PC-9 (cell line): Measurements from ENCODE around the gene CTNNA1. TPM values are rescaled to one million over a fixed set of nuclear protein-coding genes. Genes with fewer than 3 reads are reported as not detected.

ENCODE experiments used
- BruUV-seq: library from RNA; stranded (reverse); fragments of 400-500 nt; replicated peaks from 2 replicates; lab custom pipeline; 2021; lab: Mats Ljungman, UMichigan
- CTCF ChIA-PET: fragments of 300-600 bp; sonication (Branson Sonifier 250); formaldehyde crosslinking; loops from one replicate; lab custom pipeline; 2022; ENCODE audit warnings: antibody characterized with exemption; lab: Charles Lee
- POLR2A ChIA-PET: fragments of 300-600 bp; sonication (Branson Sonifier 250); formaldehyde crosslinking; loops from one replicate; lab custom pipeline; 2022; ENCODE audit warnings: antibody characterized with exemption; ENCODE audit not compliant: unreplicated experiment; lab: Charles Lee
- DNase-seq, 2 experiments: peaks; one replicate each; pipeline versions ENCODE4 v3.0.0 to v3.0.0-alpha.2; 2015 to 2022; ENCODE audit warnings: mixed read lengths in 1 of 2
- H2AFZ ChIP-seq: fragments of 200-600 bp; sonication (generic); 2 replicates; pipeline ENCODE4 v1.8.1; 2017; ENCODE audit warnings: antibody characterized with exemption
- H3F3A ChIP-seq: fragments of 200-600 bp; sonication (generic); 2 replicates; pipeline ENCODE4 v1.8.1; 2017; ENCODE audit warnings: antibody characterized with exemption, mild to moderate bottlenecking, low read depth; ENCODE audit not compliant: insufficient read depth
- H3K27ac ChIP-seq: fragments of 200-600 bp; sonication (generic); 2 replicates; pipeline ENCODE4 v1.6.1; 2016; ENCODE audit warnings: mixed run types
- H3K27me3 ChIP-seq: fragments of 200-600 bp; sonication (generic); 2 replicates; pipeline ENCODE4 v1.6.1; 2016; ENCODE audit warnings: low read depth, mixed run types; ENCODE audit not compliant: insufficient read depth
- H3K36me3 ChIP-seq: fragments of 200-600 bp; sonication (generic); 2 replicates; pipeline ENCODE4 v1.6.1; 2016; ENCODE audit warnings: low read depth, mixed run types
- H3K4me1 ChIP-seq: fragments of 200-600 bp; sonication (generic); replicated peaks from 2 replicates; pipeline ENCODE4 v1.6.1; 2016; ENCODE audit warnings: mixed run types; ENCODE audit not compliant: insufficient read depth
- H3K4me2 ChIP-seq: fragments of 200-600 bp; sonication (generic); 2 replicates; pipeline ENCODE4 v1.6.1; 2017; ENCODE audit warnings: mixed run types
- H3K4me3 ChIP-seq: fragments of 200-600 bp; sonication (generic); 2 replicates; pipeline ENCODE4 v1.6.1; 2016; ENCODE audit warnings: mixed run types
- H3K79me2 ChIP-seq: fragments of 200-600 bp; sonication (generic); 2 replicates; pipeline ENCODE4 v1.6.1; 2017; ENCODE audit warnings: low read depth, mixed run types
- H3K9me2 ChIP-seq: fragments of 200-600 bp; sonication (generic); 2 replicates; pipeline ENCODE4 v1.8.1; 2017; ENCODE audit warnings: mild to moderate bottlenecking; ENCODE audit not compliant: insufficient read depth
- H3K9me3 ChIP-seq: fragments of 200-600 bp; sonication (generic); 2 replicates; pipeline ENCODE4 v1.8.1; 2016; ENCODE audit warnings: low read depth; ENCODE audit not compliant: insufficient read depth
- H4K20me1 ChIP-seq: fragments of 200-600 bp; sonication (generic); 2 replicates; pipeline ENCODE4 v1.8.1; 2017; ENCODE audit not compliant: insufficient read depth
- EZH2 ChIP-seq: fragments of 200-600 bp; sonication (generic); IDR thresholded peaks from 2 replicates; pipeline ENCODE4 v1.8.0; 2017; ENCODE audit warnings: antibody characterized with exemption, low read depth
- intact Hi-C: fragments of 100-400 bp; cut with micrococcal nuclease; formaldehyde crosslinking; loops from one replicate; pipeline ENCODE4 v1.10.0; 2022; ENCODE audit not compliant: unreplicated experiment
- total RNA-seq: library from RNA; stranded (reverse); gene quantifications from 2 replicates; pipeline ENCODE4 v1.2.3, GENCODE V29; 2021
- TF ChIP-seq, protein P1 (sequence below): fragments of 200-600 bp; sonication (generic); conservative IDR thresholded peaks from 2 replicates; pipeline ENCODE4 v1.6.1; 2017; ENCODE audit warnings: mixed run types, antibody characterized with exemption, mild to moderate bottlenecking, moderate library complexity

Gene CTNNA1
- total RNA-seq, 1 experiment from 2014 or later, result 91.7 TPM

DNA sequence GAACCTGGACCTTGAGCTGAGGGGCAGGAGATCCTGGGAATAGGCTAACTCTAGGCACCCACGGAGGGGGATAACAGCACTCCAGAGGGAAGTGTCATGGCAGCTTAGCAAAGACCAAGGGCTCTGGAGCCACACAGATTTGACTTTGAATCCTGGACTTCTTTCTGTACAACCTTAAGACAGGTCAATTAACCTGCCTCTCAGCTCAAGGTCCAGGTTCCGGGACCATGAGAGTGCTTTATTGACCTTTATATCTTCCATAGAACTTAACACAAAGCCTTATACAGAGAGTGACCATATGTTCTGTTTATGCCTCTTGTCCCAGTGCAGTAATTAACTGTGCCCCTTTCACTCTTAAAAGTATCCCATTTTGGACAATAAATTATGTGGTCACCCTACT, 212.4 kb downstream of the CTNNA1 start:
- Histone ChIP-seq H3F3A (no peaks in the 10 kb centered on the region), H3K9me2 (no peaks in the 10 kb centered on the region), H3K9me3 (no peaks in the 10 kb centered on the region), H3K27me3 (no peaks in the 10 kb centered on the region), H3K4me2 (no peak overlapping the region), H3K36me3 (no peaks in the 10 kb centered on the region), H3K4me3 (no peak overlapping the region), H3K27ac (no peak overlapping the region), H4K20me1 (no peaks in the 10 kb centered on the region), H2AFZ (no peak overlapping the region), H3K79me2 (no peaks in the 10 kb centered on the region), H3K4me1 (peaks cover 4% of the 10 kb centered on the region; the same call in 1 of the 2 replicates)
- ChIA-PET POLR2A (no interaction called here), CTCF (interaction anchor here (0.6 kb wide), 1 partner anchor 233 kb away, joined by 5 read pairs; no protein-coding TSS in a partner anchor)
- no TSS peak for BruUV-seq
- TF ChIP-seq, protein P1, sequence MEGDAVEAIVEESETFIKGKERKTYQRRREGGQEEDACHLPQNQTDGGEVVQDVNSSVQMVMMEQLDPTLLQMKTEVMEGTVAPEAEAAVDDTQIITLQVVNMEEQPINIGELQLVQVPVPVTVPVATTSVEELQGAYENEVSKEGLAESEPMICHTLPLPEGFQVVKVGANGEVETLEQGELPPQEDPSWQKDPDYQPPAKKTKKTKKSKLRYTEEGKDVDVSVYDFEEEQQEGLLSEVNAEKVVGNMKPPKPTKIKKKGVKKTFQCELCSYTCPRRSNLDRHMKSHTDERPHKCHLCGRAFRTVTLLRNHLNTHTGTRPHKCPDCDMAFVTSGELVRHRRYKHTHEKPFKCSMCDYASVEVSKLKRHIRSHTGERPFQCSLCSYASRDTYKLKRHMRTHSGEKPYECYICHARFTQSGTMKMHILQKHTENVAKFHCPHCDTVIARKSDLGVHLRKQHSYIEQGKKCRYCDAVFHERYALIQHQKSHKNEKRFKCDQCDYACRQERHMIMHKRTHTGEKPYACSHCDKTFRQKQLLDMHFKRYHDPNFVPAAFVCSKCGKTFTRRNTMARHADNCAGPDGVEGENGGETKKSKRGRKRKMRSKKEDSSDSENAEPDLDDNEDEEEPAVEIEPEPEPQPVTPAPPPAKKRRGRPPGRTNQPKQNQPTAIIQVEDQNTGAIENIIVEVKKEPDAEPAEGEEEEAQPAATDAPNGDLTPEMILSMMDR, result no peak
- TF ChIP-seq EZH2, result no peak
- intact Hi-C loops, result no loop called here
- no peak for DNase-seq

DNA sequence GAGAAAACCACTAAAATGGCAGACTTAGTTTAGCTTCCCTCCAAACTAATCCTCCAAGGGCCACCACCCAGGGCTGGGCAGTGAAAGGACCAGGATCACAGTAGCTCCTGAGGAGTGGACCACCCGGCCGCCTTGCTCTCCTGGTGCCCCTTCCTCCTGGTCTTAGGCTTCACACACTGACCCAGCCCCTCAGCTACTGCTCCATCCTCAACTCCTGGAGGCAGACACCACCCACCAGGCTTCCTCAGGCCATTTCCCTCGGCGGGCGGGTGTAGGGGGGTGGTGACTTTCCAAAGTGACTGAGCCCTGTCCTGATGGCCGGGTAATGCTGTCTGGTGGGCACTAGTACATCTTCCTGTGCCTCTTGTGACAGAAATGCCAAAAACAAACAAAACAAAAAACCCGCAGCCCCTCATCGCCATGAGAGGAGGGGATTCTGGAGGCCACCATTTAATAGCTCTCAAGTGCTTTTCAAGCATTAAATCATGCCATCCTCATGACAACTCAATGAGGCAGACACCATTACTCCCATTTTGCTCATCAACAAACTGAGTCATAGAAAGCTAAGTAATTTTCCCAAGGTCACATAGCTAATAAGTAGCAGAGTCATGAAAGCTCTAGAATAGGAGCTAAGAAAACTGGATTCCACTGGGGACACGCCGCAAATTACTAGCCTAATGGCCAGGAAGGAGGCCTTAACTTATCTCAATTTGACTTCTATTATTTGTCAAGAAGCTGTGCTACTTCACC, 213.2 kb downstream of the CTNNA1 start:
- H2AFZ ChIP-seq, result no peak overlapping the region
- H3K4me3 ChIP-seq, result no peak overlapping the region
- H3F3A ChIP-seq, result no peaks in the 10 kb centered on the region
- no TSS peak for BruUV-seq
- POLR2A ChIA-PET, result no interaction called here
- no peak overlapping the region for H3K4me2 ChIP-seq
- no peak for DNase-seq
- no peaks in the 10 kb centered on the region for H3K27me3 ChIP-seq
- CTCF ChIA-PET, result interaction anchor here (0.6 kb wide), 1 partner anchor 232 kb away, joined by 5 read pairs; no protein-coding TSS in a partner anchor
- TF ChIP-seq, protein P1, result no peak
- TF ChIP-seq EZH2, result no peak
- no peaks in the 10 kb centered on the region for H4K20me1 ChIP-seq
- no peaks in the 10 kb centered on the region for H3K9me3 ChIP-seq
- no peaks in the 10 kb centered on the region for H3K36me3 ChIP-seq
- H3K4me1 ChIP-seq, result peaks cover 4% of the 10 kb centered on the region; the same call in 1 of the 2 replicates
- no peak overlapping the region for H3K27ac ChIP-seq
- H3K79me2 ChIP-seq, result no peaks in the 10 kb centered on the region
- intact Hi-C loops, result no loop called here
- H3K9me2 ChIP-seq, result no peaks in the 10 kb centered on the region

DNA sequence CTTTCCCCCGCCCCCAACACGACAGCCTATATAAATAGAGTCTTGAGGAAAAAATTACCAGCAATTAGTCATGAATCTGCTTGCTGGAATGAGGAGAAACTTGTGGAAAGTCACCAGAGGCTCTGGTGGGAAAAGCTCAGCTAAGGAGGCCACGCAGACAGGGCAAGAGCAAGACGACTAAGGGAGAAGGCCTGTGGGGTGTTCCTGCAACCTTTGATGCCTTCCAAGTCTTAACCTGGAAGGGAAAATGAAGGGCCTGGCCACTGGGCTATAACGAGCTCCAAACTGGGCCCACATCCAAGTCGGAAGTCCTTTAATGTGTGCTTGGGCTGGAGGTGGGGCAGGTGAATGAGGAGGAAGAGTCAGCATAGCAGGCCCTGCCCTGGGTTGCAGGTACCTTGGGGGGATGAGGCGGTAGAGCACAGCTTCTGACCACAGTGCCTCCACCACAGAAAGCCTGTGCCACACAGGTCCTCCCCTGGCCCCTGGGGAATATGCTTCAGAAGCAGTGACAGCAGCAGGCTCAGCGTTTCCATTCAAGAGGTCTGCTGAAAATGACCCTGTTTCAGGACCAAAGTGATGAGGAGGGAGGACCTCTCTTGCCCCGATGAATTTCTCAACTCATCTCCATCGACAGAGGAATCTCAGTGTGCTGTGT, 214.7 kb downstream of the CTNNA1 start:
- no peak for DNase-seq
- Histone ChIP-seq H3K36me3 (no peaks in the 10 kb centered on the region), H3K4me1 (peaks cover 4% of the 10 kb centered on the region; the same call in 1 of the 2 replicates), H3K4me2 (no peak overlapping the region), H3K79me2 (no peaks in the 10 kb centered on the region), H4K20me1 (no peaks in the 10 kb centered on the region), H3K27ac (no peak overlapping the region), H3K27me3 (no peaks in the 10 kb centered on the region), H3F3A (no peaks in the 10 kb centered on the region), H3K4me3 (no peak overlapping the region), H3K9me3 (no peaks in the 10 kb centered on the region), H3K9me2 (no peaks in the 10 kb centered on the region), H2AFZ (no peak overlapping the region)
- ChIA-PET CTCF (no interaction called here), POLR2A (no interaction called here)
- BruUV-seq, result no TSS peak
- TF ChIP-seq EZH2, result no peak
- TF ChIP-seq, protein P1, result no peak
- intact Hi-C loops, result no loop called here
